DOHH2 (cell line): ENCODE results near the gene LILRA6.

ENCODE experiments used
- CTCF ChIP-seq: fragments of 200-600 bp; sonication (generic); IDR thresholded peaks from one replicate; pipeline ENCODE4 v1.5.1; 2014; ENCODE audit warnings: antibody characterized with exemption, mild to moderate bottlenecking, low read depth, low read length; ENCODE audit not compliant: poor library complexity, severe bottlenecking
- EZH2phosphoT487 ChIP-seq: fragments of 200-600 bp; sonication (generic); IDR thresholded peaks from 2 replicates; pipeline ENCODE4 v1.6.1; 2017; ENCODE audit warnings: borderline replicate concordance, mild to moderate bottlenecking, antibody characterized with exemption, low read length, moderate library complexity, mixed read lengths

DNA sequence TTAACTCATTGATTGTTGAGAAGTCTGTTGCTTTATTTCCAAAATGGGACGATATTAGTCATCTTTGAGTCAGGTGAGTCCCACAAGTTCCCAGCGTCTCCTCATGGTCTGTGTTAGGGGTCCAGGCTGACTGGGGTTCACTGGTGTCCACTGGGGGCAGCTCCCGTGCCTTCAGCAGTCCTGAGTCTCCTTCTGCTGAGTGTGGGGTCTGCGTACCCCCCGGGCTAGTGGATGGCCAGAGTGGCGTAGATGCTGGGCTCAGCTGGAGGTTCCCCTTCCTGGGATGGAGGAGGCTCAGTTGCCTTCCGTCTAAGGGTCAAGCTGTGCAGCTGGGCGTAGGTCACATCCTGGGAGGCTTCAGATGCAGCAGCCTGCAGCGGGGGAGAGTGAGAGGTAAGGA lies 25.7 kb downstream of the LILRA6 start:
- no peak for TF ChIP-seq CTCF
- TF ChIP-seq EZH2phosphoT487, result no peak
